Glomerular visceral epithelial cell (primary cell): ENCODE results near the gene MYL7.

ENCODE experiments used
- DNase-seq: peaks from one replicate; pipeline ENCODE4 v3.0.0-alpha.2; 2016; ENCODE audit errors: extremely low spot score

MYL7 gene

DNA sequence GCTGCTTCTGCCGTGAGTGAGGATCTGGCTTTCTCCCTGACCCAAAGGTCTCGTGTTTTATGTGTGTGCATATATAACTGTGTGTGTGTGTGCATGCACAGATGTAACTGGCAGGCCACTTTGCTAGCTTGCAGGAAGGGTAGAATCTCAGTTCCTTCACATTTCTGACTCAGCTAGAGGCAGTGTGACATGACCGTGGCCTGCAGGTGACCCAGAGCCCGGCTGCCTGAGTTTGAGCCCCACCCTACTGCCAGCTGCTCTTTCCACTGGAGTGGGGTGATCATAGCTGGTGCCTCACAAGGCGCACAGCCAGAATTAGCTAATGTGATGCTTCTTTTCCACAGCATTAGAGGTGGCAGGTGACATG, 9.3 kb upstream of the MYL7 start:
- no peak for DNase-seq

- no peak for DNase-seq
Measured at GRCh38 chr7:44149571-44150465, 8.7 kb upstream of the MYL7 start.

DNA sequence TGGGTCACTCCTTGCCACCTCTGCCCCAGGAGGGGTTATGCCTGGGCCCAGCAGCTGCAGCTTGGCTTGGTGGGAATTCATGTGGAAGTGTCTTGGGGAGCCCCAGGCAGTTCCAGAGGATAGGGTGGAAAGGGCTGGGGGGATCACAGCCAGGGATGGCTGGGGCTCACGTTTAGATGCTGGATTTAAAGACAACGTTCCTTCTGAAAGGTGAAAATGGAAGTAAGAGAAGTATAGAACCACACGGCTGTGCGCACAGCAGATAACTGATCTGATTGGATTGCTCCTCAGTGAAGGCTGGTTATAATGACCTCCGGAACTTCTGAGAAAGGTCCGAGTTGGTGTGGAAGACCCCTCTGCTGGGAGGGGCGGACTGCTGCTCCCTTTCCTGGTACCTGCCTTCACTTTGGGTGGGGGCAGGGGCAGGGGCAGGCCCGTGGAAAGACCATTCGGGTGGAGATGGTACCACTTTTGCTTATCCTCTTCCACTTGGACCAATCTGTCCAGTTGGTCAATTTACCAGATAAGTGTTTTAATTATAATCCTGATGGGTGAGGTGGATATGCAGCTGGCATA, 7.9 kb upstream of the MYL7 start:
- no peak for DNase-seq

GRCh38 chr7:44148166-44148565, 7.0 kb upstream of the MYL7 start:
- no peak for DNase-seq

- no peak for DNase-seq
Measured at GRCh38 chr7:44147026-44147991, 6.2 kb upstream of the MYL7 start.

DNA sequence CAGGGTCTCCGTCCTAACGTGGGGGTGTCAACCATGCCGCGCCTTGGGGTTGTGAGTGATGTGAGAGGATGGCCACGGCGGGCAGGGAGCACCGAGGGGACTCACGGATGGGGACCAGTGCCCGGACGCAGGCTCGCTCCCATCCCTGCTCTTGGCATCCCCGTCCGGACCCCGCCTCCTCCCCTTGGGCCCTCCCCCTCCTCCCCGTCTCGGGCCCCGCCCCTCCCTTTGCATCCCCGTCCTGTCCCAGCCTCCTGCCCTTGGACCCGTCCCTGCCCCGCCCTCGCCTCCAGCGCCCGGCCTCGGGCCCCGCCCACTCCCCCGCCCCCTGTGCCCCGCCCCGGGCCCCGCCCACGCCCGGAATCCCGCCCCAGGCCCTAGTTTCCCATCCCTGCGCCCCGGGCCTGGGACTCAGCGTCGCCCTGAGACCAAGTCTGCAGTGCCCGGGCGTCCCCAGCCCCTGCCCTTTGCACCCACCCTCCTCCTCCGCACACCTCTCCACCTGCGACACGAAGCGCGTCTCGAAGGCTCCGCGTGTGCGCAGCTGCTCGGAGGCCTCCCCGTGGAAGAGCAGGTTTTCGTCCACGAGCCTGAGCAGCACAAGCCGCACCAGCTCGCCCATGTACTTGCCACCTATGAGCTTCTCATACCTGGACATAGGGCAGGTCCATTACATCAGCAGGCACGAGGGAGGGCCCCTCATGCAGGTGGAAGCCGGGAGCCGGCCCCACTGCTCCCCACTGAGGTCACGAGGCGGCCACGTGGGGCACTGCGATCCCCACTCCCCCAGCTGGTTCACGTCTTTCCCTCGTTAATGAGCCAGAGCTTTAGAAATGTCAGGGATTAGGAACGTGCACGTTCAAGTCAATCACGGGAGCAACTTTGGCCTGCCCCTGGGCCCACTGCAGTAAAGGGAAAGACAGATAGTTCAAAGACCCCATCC, 5.1 kb upstream of the MYL7 start:
- DNase-seq = peak; percentile 44

GRCh38 chr7:44145479-44145968, 4.4 kb upstream of the MYL7 start:
- DNase-seq = no peak

- no peak for DNase-seq
Measured at GRCh38 chr7:44144968-44145478, 3.9 kb upstream of the MYL7 start.

GRCh38 chr7:44144426-44144967, 3.4 kb upstream of the MYL7 start:
- no peak for DNase-seq

- DNase-seq = no peak
Measured at GRCh38 chr7:44143646-44144250, 2.6 kb upstream of the MYL7 start.

DNA sequence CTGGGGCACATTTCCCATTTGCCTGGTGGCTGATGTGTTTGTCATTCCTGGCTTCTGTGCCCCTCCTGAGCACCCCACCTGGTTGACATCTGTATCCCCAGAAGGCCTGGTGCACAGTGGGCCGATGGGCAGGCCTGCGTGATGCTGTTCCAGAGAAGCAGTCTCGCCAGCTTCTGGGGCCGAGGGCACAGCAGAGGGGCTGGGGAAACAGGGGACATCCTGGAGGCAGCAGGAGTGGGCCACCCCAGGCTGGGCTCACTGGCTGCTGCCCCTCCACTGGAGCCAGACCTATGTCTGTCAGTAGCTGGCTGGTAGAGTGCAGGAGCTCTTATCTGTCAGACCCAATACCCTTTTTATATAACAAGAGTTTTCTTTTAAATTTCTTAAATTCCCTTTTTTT, 896 bp upstream of the MYL7 start:
- DNase-seq = no peak

GRCh38 chr7:44140341-44140740, 791 bp downstream of the MYL7 start:
- no peak for DNase-seq

DNA sequence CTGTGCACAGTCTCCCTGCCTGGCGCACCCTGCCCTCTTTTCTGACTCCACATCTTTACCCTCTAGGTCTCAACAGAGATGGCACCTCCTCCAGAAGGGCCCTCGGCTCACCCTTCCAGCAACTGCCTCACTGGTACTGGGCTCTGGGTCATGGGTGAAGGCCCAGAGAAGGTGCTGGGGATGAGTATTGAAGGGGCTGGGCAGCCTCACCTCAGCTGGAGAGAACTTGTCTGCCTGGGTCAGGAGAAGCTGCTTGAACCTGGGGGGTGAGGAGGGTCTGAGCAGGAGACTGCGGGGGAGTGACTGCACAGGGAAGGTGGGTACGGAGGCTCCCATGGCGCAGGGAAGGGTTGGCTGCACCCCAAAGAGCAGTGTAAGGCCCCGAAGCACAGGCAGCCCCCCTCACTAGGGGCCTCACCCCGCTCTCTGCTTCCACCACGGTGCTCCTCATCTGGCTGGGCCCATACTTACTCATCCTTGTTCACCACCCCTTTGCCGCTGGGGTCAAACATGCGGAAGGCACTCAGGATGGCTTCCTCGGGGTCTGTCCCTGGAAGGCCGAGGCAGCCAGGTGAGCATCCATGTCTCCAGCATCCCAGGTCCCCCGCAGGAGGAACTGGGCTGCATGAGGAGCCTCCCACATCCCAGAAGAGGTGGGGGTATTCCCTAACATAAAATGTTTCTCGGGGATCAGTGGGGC, 1.7 kb downstream of the MYL7 start:
- DNase-seq = no peak

DNA sequence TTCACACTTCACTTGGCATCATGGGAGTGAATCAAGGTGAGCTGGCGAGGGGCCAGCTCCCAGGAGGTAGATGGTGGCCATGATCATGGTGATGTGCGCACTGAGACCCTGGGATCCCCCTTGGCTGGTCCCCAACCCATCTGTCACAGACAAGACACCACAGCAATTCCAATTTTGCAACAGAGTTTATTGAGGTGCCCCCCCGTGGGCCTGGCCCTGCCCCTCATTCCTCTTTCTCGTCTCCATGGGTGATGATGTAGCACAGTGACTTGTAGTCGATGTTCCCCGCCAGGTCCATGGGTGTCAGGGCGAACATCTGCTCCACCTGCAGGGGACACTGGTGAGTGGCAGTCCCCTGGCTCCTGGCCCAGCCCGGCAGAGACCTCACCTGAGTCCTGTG, 2.4 kb downstream of the MYL7 start:
- no peak for DNase-seq

DNA sequence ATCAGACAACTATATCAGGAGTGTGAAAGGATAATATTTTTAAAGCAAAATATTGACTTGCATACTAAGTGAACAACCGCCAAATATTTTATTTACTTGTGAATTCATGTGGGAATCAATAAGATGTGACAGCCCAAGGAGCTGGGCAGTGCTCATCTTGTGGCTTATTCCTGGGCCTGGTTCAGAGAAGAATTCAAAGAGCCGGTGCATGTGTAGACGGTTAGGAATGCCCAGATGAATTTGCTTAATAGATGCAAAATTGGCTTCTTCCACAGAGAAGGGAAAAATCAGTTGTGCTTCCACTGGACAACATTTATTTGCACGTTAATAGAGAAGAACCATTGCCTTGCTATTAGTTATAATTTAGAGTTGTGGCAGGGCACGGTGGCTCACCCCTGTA, 4.4 kb downstream of the MYL7 start:
- DNase-seq = no peak

DNA sequence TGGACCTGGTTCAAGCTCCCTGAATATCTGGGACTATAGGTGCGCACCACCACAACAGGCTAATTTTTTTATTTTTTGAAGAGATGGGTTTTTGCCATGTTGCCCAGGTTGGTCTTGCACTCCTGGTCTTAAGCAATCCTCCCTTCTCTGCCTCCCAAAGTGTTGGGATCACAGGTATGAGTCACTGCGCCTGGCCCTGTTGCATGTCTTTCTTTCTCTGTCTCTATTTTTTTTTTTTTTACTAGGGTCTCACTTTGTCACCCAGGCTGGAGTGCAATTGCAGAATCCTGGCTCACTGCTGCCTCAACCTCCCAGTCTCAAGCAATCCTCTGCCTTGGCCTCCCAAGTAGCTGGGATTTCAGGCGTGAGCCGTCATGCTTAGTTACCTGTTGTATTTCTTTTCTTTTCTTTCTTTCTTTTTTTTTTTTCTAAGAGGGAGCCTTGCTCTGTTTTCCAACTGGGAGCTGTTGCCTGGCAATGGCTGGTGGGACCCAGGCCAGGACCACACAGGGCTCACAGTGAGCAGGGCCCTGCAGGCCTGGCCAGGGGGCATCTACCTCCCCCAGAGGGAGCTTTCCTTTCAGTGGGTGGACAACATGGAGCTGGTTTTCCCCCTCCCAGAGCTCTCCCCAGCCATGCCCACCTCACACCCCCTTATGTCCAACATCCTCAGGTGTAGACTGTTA, 6.0 kb downstream of the MYL7 start:
- DNase-seq = no peak

- no peak for DNase-seq
Measured at GRCh38 chr7:44133295-44133694, 7.8 kb downstream of the MYL7 start.

- no peak for DNase-seq
Measured at GRCh38 chr7:44132039-44132438, 9.1 kb downstream of the MYL7 start.
